H1 (cell line): ENCODE data around the gene EHD4. TPM values are rescaled to one million over a fixed set of nuclear protein-coding genes. Genes with fewer than 3 reads are reported as not detected.

Experiments
- RNF2 ChIP-seq: fragments of 200-900, 300-1000 bp; sonication (generic); IDR thresholded peaks from 2 replicates; pipeline ENCODE4 v1.7.1; 2016; ENCODE audit warnings: borderline replicate concordance, low read depth, mild to moderate bottlenecking, antibody characterized with exemption, low read length; ENCODE audit not compliant: poor library complexity, severe bottlenecking; ENCODE audit errors: missing control alignments
- polyA plus RNA-seq, 7 experiments: library from polyadenylated mRNA; depleted of rRNA in 3 of 7; stranded (reverse) in 5 of 7; unstranded in 2 of 7; fragments of >200 nt in 5 of 7; fragments of 200-250 nt in 2 of 7; gene quantifications; 1 replicate in 5 of 7; 2 replicates in 1 of 7; 4 replicates in 1 of 7; pipeline versions ENCODE4 v1.2.1 to v1.2.3, GENCODE V29; 2011 to 2013; ENCODE audit warnings: missing spikeins in 2 of 7, mixed read lengths in 2 of 7
- total RNA-seq: library from RNA; stranded (reverse); fragmentation: NEBNext Ultra II Directional; extraction: Animal tissue kit (Norgen Biotek cat#: 25700); gene quantifications from 2 replicates; pipeline ENCODE4 v1.2.1, GENCODE V29; 2021
- TF ChIP-seq, protein P1 (sequence below): fragments of 300-600 bp; sonication (generic); IDR thresholded peaks from 2 replicates; pipeline ENCODE4 v1.7.1; 2012; ENCODE audit warnings: low read length, moderate library complexity, mild to moderate bottlenecking, inconsistent platforms; ENCODE audit not compliant: insufficient replicate concordance
- TF ChIP-seq, protein P2 (sequence below): IDR thresholded peaks from 2 replicates; pipeline ENCODE4 v1.6.1; 2011; ENCODE audit warnings: low read length, improper control_type of control experiment

Gene EHD4
- total and polyA plus RNA-seq, 2 of the 8 experiments (the other 6 are each of a cell fraction or from before 2014, with no cell fraction given): 17.5 to 24.5 TPM

GRCh38 chr15:41861736-41862356, 110.5 kb downstream of the EHD4 start (continued):
- TF ChIP-seq, protein P1, sequence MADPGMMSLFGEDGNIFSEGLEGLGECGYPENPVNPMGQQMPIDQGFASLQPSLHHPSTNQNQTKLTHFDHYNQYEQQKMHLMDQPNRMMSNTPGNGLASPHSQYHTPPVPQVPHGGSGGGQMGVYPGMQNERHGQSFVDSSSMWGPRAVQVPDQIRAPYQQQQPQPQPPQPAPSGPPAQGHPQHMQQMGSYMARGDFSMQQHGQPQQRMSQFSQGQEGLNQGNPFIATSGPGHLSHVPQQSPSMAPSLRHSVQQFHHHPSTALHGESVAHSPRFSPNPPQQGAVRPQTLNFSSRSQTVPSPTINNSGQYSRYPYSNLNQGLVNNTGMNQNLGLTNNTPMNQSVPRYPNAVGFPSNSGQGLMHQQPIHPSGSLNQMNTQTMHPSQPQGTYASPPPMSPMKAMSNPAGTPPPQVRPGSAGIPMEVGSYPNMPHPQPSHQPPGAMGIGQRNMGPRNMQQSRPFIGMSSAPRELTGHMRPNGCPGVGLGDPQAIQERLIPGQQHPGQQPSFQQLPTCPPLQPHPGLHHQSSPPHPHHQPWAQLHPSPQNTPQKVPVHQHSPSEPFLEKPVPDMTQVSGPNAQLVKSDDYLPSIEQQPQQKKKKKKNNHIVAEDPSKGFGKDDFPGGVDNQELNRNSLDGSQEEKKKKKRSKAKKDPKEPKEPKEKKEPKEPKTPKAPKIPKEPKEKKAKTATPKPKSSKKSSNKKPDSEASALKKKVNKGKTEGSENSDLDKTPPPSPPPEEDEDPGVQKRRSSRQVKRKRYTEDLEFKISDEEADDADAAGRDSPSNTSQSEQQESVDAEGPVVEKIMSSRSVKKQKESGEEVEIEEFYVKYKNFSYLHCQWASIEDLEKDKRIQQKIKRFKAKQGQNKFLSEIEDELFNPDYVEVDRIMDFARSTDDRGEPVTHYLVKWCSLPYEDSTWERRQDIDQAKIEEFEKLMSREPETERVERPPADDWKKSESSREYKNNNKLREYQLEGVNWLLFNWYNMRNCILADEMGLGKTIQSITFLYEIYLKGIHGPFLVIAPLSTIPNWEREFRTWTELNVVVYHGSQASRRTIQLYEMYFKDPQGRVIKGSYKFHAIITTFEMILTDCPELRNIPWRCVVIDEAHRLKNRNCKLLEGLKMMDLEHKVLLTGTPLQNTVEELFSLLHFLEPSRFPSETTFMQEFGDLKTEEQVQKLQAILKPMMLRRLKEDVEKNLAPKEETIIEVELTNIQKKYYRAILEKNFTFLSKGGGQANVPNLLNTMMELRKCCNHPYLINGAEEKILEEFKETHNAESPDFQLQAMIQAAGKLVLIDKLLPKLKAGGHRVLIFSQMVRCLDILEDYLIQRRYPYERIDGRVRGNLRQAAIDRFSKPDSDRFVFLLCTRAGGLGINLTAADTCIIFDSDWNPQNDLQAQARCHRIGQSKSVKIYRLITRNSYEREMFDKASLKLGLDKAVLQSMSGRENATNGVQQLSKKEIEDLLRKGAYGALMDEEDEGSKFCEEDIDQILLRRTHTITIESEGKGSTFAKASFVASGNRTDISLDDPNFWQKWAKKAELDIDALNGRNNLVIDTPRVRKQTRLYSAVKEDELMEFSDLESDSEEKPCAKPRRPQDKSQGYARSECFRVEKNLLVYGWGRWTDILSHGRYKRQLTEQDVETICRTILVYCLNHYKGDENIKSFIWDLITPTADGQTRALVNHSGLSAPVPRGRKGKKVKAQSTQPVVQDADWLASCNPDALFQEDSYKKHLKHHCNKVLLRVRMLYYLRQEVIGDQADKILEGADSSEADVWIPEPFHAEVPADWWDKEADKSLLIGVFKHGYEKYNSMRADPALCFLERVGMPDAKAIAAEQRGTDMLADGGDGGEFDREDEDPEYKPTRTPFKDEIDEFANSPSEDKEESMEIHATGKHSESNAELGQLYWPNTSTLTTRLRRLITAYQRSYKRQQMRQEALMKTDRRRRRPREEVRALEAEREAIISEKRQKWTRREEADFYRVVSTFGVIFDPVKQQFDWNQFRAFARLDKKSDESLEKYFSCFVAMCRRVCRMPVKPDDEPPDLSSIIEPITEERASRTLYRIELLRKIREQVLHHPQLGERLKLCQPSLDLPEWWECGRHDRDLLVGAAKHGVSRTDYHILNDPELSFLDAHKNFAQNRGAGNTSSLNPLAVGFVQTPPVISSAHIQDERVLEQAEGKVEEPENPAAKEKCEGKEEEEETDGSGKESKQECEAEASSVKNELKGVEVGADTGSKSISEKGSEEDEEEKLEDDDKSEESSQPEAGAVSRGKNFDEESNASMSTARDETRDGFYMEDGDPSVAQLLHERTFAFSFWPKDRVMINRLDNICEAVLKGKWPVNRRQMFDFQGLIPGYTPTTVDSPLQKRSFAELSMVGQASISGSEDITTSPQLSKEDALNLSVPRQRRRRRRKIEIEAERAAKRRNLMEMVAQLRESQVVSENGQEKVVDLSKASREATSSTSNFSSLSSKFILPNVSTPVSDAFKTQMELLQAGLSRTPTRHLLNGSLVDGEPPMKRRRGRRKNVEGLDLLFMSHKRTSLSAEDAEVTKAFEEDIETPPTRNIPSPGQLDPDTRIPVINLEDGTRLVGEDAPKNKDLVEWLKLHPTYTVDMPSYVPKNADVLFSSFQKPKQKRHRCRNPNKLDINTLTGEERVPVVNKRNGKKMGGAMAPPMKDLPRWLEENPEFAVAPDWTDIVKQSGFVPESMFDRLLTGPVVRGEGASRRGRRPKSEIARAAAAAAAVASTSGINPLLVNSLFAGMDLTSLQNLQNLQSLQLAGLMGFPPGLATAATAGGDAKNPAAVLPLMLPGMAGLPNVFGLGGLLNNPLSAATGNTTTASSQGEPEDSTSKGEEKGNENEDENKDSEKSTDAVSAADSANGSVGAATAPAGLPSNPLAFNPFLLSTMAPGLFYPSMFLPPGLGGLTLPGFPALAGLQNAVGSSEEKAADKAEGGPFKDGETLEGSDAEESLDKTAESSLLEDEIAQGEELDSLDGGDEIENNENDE: no peak
- TF ChIP-seq, protein P2, sequence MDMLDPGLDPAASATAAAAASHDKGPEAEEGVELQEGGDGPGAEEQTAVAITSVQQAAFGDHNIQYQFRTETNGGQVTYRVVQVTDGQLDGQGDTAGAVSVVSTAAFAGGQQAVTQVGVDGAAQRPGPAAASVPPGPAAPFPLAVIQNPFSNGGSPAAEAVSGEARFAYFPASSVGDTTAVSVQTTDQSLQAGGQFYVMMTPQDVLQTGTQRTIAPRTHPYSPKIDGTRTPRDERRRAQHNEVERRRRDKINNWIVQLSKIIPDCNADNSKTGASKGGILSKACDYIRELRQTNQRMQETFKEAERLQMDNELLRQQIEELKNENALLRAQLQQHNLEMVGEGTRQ: no peak
- TF ChIP-seq RNF2: no peak
